Tibial nerve (tissue), 4 donors: ENCODE results near the gene AP1G2. TPM values are rescaled to one million over a fixed set of nuclear protein-coding genes. Genes with fewer than 3 reads are reported as not detected.

Experiments
- DNase-seq, 2 donors: peaks; one replicate each; pipeline ENCODE4 v3.0.0-alpha.2; 2019; ENCODE audit warnings: low spot score in 2 of 2
- H3K27ac ChIP-seq, 4 donors: fragments of 200-600 bp; sonication (generic) in 3 of 4; one replicate each; pipeline ENCODE4 v1.5.1; 2017 to 2019; ENCODE audit warnings: mild to moderate bottlenecking in 1 of 4
- H3K27me3 ChIP-seq, 2 donors: fragments of 200-600 bp; sonication (generic) in 1 of 2; one replicate each; pipeline versions ENCODE4 v1.5.1 to v1.6.0; 2017 to 2019
- H3K36me3 ChIP-seq, 3 donors: fragments of 200-600 bp; sonication (generic); one replicate each; pipeline ENCODE4 v1.5.1; 2018 to 2019
- H3K4me1 ChIP-seq, 4 donors: fragments of 200-600 bp; sonication (generic) in 3 of 4; one replicate each; pipeline ENCODE4 v1.5.1; 2017 to 2019
- H3K4me3 ChIP-seq, 4 donors: fragments of 200-600 bp; sonication (generic) in 3 of 4; one replicate each; pipeline ENCODE4 v1.5.1; 2017 to 2019; ENCODE audit warnings: mild to moderate bottlenecking in 1 of 4, moderate library complexity in 1 of 4
- H3K9me3 ChIP-seq, 4 donors: fragments of 200-600 bp; sonication (generic) in 3 of 4; one replicate each; pipeline ENCODE4 v1.5.1; 2017 to 2019
- CTCF ChIP-seq, 5 experiments: fragments of 200-600 bp in 3 of 5; fragments of 450-650 bp in 2 of 5; sonication (generic) in 3 of 5; IDR thresholded peaks; one replicate each; pipeline ENCODE4 v1.5.1; 2016 to 2019; ENCODE audit warnings: antibody characterized with exemption in 5 of 5, mild to moderate bottlenecking in 3 of 5, moderate library complexity in 2 of 5
- EP300 ChIP-seq, 2 donors: sonication (generic); formaldehyde crosslinking; IDR thresholded peaks; one replicate each; pipeline ENCODE4 v1.6.1; 2017; ENCODE audit warnings: antibody characterized with exemption in 2 of 2, mild to moderate bottlenecking in 1 of 2
- POLR2A ChIP-seq, 2 donors: fragments of 450-650 bp; IDR thresholded peaks; one replicate each; pipeline ENCODE4 v1.6.1; 2017; ENCODE audit warnings: antibody characterized with exemption in 2 of 2, mild to moderate bottlenecking in 2 of 2, moderate library complexity in 2 of 2
- WGBS, 2 donors: methylation state at CpG; one replicate each; pipeline ENCODE4 v1.1.5; 2018; 5-methylcytosine and 5-hydroxymethylcytosine counted together
- total RNA-seq, 4 donors: library from RNA; depleted of rRNA; stranded (reverse); fragments of >200 nt; gene quantifications; one replicate each; pipeline ENCODE4 v1.1.0, GENCODE V29; 2016

The AP1G2 gene
- total RNA-seq, 4 donors from 2014 or later = 30.2 to 76.8 (median 52.0) TPM

GRCh38 chr14:23572836-23573235 is 5.2 kb upstream of the AP1G2 start:
- no peak overlapping the region for H3K27ac ChIP-seq
- H3K9me3 ChIP-seq = no peaks in the 10 kb centered on the region
- no peaks in the 10 kb centered on the region for H3K36me3 ChIP-seq
- no peak overlapping the region for H3K4me3 ChIP-seq
- 42 to 57% methylated on average over 4 of the region's 4 CpGs for WGBS, 2 donors
- peak in 1 of 2 donors; percentile 38 for DNase-seq
- peak in 1 of 2 donors; percentile 15 for TF ChIP-seq EP300 (IDR thresholded peaks at IDR 0.05)
- no peak for TF ChIP-seq CTCF (IDR thresholded peaks at IDR 0.05)
- peaks cover 0 to 71% of the 10 kb centered on the region in 2 donors for H3K27me3 ChIP-seq
- peaks cover 0 to 27% (median 18%) of the 10 kb centered on the region in 4 donors for H3K4me1 ChIP-seq

DNA sequence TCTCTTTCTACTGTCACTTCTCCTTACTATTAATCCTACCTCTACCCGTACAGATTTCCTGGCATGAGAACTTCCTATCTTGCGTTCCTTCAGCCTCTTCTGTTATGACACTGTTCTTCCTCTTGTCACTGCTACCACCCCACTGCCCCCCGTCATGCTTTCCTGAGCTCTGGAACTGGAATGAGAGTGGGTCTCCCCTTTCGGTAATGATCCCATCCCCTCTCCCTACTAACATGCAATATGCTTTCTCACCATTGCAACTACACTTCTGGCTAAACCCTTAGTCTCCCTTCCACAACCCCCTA is 4.9 kb upstream of the AP1G2 start:
- H3K4me3 ChIP-seq = no peak overlapping the region
- peaks cover 0 to 27% (median 15%) of the 10 kb centered on the region in 4 donors for H3K4me1 ChIP-seq
- 64 to 65% methylated on average over 4 of the region's 4 CpGs for WGBS, 2 donors
- no peak for TF ChIP-seq CTCF (IDR thresholded peaks at IDR 0.05)
- TF ChIP-seq EP300 (IDR thresholded peaks at IDR 0.05) = no peak
- TF ChIP-seq POLR2A (IDR thresholded peaks at IDR 0.05) = no peak
- no peak for DNase-seq
- H3K36me3 ChIP-seq = no peaks in the 10 kb centered on the region
- H3K9me3 ChIP-seq = no peaks in the 10 kb centered on the region
- no peak overlapping the region for H3K27ac ChIP-seq
- H3K27me3 ChIP-seq = peaks cover 0 to 67% of the 10 kb centered on the region in 2 donors

GRCh38 chr14:23571701-23572523 is 4.3 kb upstream of the AP1G2 start:
- Histone ChIP-seq H3K4me3 (no peak overlapping the region), H3K4me1 (peaks cover 0 to 23% (median 10%) of the 10 kb centered on the region in 4 donors), H3K36me3 (no peaks in the 10 kb centered on the region), H3K27me3 (peaks cover 0 to 61% of the 10 kb centered on the region in 2 donors), H3K9me3 (no peaks in the 10 kb centered on the region), H3K27ac (peak overlapping the region in 1 of 4 donors; percentile 43)
- TF ChIP-seq CTCF (IDR thresholded peaks at IDR 0.05) (no peak), EP300 (IDR thresholded peaks at IDR 0.05) (no peak), POLR2A (IDR thresholded peaks at IDR 0.05) (no peak)
- DNase-seq = no peak
- 58 to 64% methylated on average over 14 of the region's 14 CpGs for WGBS, 2 donors

GRCh38 chr14:23570806-23571483 is 3.4 kb upstream of the AP1G2 start:
- H3K36me3 ChIP-seq = no peaks in the 10 kb centered on the region
- WGBS, 2 donors = 79 to 80% methylated on average over 19 to 21 of the region's 23 CpGs
- no peak for DNase-seq
- TF ChIP-seq CTCF (IDR thresholded peaks at IDR 0.05) (no peak), EP300 (IDR thresholded peaks at IDR 0.05) (no peak), POLR2A (IDR thresholded peaks at IDR 0.05) (no peak)
- H3K9me3 ChIP-seq = no peaks in the 10 kb centered on the region
- H3K27me3 ChIP-seq = peaks cover 0 to 52% of the 10 kb centered on the region in 2 donors
- H3K4me3 ChIP-seq = no peak overlapping the region
- H3K4me1 ChIP-seq = peaks cover 0 to 19% (median 5%) of the 10 kb centered on the region in 4 donors
- no peak overlapping the region for H3K27ac ChIP-seq
